Endothelial cell of umbilical vein (primary cell): ENCODE measurements around the gene TXK.

Experiments
- EZH2 ChIP-seq: IDR thresholded peaks from 2 replicates; pipeline ENCODE4 v1.6.1; 2012; ENCODE audit warnings: borderline replicate concordance, low read depth, mild to moderate bottlenecking, moderate library complexity, low read length, inconsistent platforms; ENCODE audit not compliant: severe bottlenecking
- POLR2A ChIP-seq: IDR thresholded peaks from 2 replicates; pipeline ENCODE4 v1.6.1; 2012; ENCODE audit warnings: low read depth, mild to moderate bottlenecking, control low read depth, low read length
- POLR2AphosphoS5 ChIP-seq: IDR thresholded peaks from 2 replicates; pipeline ENCODE4 v1.6.1; 2012; ENCODE audit warnings: low read depth, mild to moderate bottlenecking, control low read depth, low read length, moderate library complexity; ENCODE audit not compliant: insufficient read depth
- TF ChIP-seq, protein P1 (sequence below), 2 donors: IDR thresholded peaks; 1 replicate in 1 of 2; 2 replicates in 1 of 2; pipeline ENCODE4 v1.5.1; 2011; ENCODE audit warnings: low read length in 2 of 2, mild to moderate bottlenecking in 2 of 2, moderate library complexity in 2 of 2, control low read depth in 1 of 2, inconsistent platforms in 1 of 2, low read depth in 1 of 2; ENCODE audit not compliant: insufficient read depth in 1 of 2; ENCODE audit errors: extremely low read depth in 1 of 2

DNA sequence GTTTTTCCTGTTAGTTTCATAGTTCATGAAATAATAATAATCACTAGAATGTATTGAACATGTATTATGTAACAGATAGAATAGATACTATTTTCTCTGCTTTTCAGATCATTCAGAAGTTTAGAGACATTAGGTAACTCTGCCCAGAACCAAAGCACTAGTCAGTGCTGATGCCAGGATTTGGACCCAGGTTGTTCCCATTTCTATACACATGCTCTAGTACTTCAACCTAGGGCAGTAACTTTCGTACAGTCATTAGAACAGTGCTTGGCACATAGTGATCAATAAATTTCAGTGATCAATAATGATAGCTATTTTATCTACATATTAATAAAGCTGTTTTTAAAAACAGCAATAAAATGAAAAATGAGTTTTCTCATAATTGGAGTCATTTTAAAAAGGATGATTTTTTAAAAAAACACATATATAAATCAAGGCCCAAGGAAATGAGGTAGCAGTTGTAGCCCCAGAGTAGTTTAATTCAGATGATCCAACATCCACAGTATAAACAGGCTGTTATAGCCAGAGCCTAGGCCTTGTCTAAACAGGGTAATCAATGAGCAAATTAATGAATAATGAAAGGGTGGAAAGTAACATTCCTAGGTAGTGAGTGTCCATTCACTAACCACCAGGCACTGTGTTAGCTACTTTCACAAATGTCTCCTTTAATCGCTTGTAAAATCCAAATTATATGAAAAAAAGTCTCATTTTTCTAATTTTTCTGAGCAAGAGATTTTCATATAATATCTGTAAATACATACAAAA is 25.6 kb downstream of the TXK start:
- TF ChIP-seq, protein P1, sequence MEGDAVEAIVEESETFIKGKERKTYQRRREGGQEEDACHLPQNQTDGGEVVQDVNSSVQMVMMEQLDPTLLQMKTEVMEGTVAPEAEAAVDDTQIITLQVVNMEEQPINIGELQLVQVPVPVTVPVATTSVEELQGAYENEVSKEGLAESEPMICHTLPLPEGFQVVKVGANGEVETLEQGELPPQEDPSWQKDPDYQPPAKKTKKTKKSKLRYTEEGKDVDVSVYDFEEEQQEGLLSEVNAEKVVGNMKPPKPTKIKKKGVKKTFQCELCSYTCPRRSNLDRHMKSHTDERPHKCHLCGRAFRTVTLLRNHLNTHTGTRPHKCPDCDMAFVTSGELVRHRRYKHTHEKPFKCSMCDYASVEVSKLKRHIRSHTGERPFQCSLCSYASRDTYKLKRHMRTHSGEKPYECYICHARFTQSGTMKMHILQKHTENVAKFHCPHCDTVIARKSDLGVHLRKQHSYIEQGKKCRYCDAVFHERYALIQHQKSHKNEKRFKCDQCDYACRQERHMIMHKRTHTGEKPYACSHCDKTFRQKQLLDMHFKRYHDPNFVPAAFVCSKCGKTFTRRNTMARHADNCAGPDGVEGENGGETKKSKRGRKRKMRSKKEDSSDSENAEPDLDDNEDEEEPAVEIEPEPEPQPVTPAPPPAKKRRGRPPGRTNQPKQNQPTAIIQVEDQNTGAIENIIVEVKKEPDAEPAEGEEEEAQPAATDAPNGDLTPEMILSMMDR (IDR thresholded peaks at IDR 0.05; ENCODE audit: extremely low read depth in 1 of 2, insufficient read depth in 1 of 2, low read depth in 1 of 2, low read length in 2 of 2): no peak
- TF ChIP-seq POLR2A: no peak
- TF ChIP-seq EZH2: no peak
- no peak for TF ChIP-seq POLR2AphosphoS5
